Hepatocyte (in vitro differentiated cells): Measurements from ENCODE around the gene STYK1. TPM values are rescaled to one million over a fixed set of nuclear protein-coding genes. Genes with fewer than 3 reads are reported as not detected.
A peak's percentile ranks its signal among the peaks of the same experiment; 100 is the strongest.

Source experiments
- DNase-seq: peaks from one replicate; pipeline ENCODE4 v3.0.0-alpha.2; 2016; ENCODE audit warnings: low spot score
- H2AFZ ChIP-seq: fragments of 200-600 bp; sonication (generic); 2 replicates; pipeline ENCODE4 v1.6.0; 2016; ENCODE audit warnings: antibody characterized with exemption, mild to moderate bottlenecking
- H3K27ac ChIP-seq: fragments of 200-600 bp; sonication (generic); 2 replicates; pipeline ENCODE4 v1.5.1; 2016; ENCODE audit warnings: mild to moderate bottlenecking
- H3K27me3 ChIP-seq: fragments of 200-600 bp; sonication (generic); 2 replicates; pipeline ENCODE4 v1.6.1; 2016
- H3K36me3 ChIP-seq: fragments of 200-600 bp; sonication (generic); replicated peaks from 2 replicates; pipeline ENCODE4 v1.5.1; 2016; ENCODE audit warnings: low read depth; ENCODE audit not compliant: insufficient read depth
- H3K4me1 ChIP-seq: fragments of 200-600 bp; sonication (generic); 2 replicates; pipeline ENCODE4 v1.5.1; 2016; ENCODE audit warnings: mild to moderate bottlenecking, moderate library complexity; ENCODE audit not compliant: insufficient read depth
- H3K4me2 ChIP-seq: fragments of 200-600 bp; sonication (generic); 2 replicates; pipeline ENCODE4 v1.6.0; 2016
- H3K4me3 ChIP-seq: fragments of 200-600 bp; sonication (generic); 2 replicates; pipeline ENCODE4 v1.5.1; 2016; ENCODE audit warnings: mild to moderate bottlenecking
- H3K79me2 ChIP-seq: fragments of 200-600 bp; sonication (generic); 2 replicates; pipeline ENCODE4 v1.6.0; 2017; ENCODE audit warnings: mild to moderate bottlenecking
- H3K9me2 ChIP-seq: fragments of 200-600 bp; sonication (generic); replicated peaks from 2 replicates; pipeline ENCODE4 v1.6.0; 2017; ENCODE audit warnings: mild to moderate bottlenecking; ENCODE audit not compliant: insufficient read depth
- H3K9me3 ChIP-seq: fragments of 200-600 bp; sonication (generic); 2 replicates; pipeline ENCODE4 v1.5.1; 2016; ENCODE audit warnings: low read depth, mild to moderate bottlenecking
- H4K20me1 ChIP-seq: fragments of 200-600 bp; sonication (generic); 2 replicates; pipeline ENCODE4 v1.6.0; 2016; ENCODE audit warnings: mild to moderate bottlenecking; ENCODE audit not compliant: insufficient read depth, poor library complexity, severe bottlenecking
- EZH2 ChIP-seq: fragments of 200-600 bp; sonication (generic); IDR thresholded peaks from 2 replicates; pipeline ENCODE4 v1.6.1; 2016; ENCODE audit warnings: antibody characterized with exemption, mild to moderate bottlenecking, borderline replicate concordance
- EZH2phosphoT487 ChIP-seq: fragments of 200-600 bp; sonication (generic); IDR thresholded peaks from one replicate; pipeline ENCODE4 v1.6.1; 2018; ENCODE audit warnings: antibody characterized with exemption, mild to moderate bottlenecking, low read depth, moderate library complexity; ENCODE audit not compliant: unreplicated experiment, severe bottlenecking
- WGBS: methylation state at CpG from one replicate; pipeline ENCODE4 v1.1.6; 2016; ENCODE audit warnings: low lambda C conversion rate; ENCODE audit errors: missing lambda C conversion rate; 5-methylcytosine and 5-hydroxymethylcytosine counted together
- polyA plus RNA-seq: library from polyadenylated mRNA; unstranded; fragments of >200 nt; fragmentation: Nextera tagmentation; extraction: Ambion mirVana; gene quantifications from 2 replicates; pipeline ENCODE4 v1.2.1, GENCODE V29; 2016
- total RNA-seq: library from RNA; depleted of rRNA; stranded (reverse); fragments of >200 nt; gene quantifications from 2 replicates; pipeline ENCODE4 v1.2.3, GENCODE V29; 2014
- TF ChIP-seq, protein P1 (sequence below): fragments of 200-600 bp; sonication (generic); IDR thresholded peaks from 2 replicates; pipeline ENCODE4 v1.5.1; 2016; ENCODE audit warnings: antibody characterized with exemption, mild to moderate bottlenecking; ENCODE audit not compliant: poor library complexity

STYK1 gene
- total and polyA plus RNA-seq, 2 experiments from 2014 or later = 0.58 to 3.6 TPM

DNA sequence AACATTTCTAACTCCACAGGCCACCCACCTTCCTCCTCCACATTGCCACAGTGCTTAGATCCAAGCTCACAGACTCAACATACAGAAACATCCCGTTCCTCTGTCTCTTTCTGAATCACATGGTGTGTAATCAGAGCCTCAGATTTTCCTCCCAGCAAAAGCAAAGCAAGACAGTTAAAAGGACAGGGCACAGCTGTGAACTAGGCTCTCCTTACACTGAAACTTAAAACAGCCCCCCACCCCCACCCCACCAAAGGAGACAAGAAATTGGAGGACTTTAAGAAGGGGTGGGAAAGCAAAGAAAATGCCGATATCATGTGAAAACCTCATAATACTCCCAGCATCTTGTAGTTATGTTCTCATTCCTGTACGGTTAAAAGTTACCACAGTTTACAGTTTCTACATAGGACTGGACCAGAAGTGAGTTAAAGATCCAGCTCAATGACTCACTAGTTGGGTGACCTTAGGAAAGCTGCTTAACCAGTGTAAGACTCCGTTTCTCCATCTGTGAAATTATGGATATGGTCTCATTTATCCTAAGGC is 44.5 kb upstream of the STYK1 start:
- Histone ChIP-seq H3K4me3 (no peak overlapping the region), H3K4me2 (peak overlapping the region; percentile 88), H4K20me1 (peaks cover 21% of the 10 kb centered on the region), H3K79me2 (peaks cover 71% of the 10 kb centered on the region), H3K4me1 (peaks cover 20% of the 10 kb centered on the region), H3K9me2 (no peaks in the 10 kb centered on the region), H3K9me3 (no peaks in the 10 kb centered on the region), H3K27me3 (no peaks in the 10 kb centered on the region), H3K27ac (peak overlapping the region; percentile 78), H2AFZ (no peak overlapping the region), H3K36me3 (no peaks in the 10 kb centered on the region)
- WGBS = 32% methylated on average over 4 of the region's 4 CpGs
- TF ChIP-seq EZH2 (no peak), EZH2phosphoT487 (no peak)
- TF ChIP-seq, protein P1, sequence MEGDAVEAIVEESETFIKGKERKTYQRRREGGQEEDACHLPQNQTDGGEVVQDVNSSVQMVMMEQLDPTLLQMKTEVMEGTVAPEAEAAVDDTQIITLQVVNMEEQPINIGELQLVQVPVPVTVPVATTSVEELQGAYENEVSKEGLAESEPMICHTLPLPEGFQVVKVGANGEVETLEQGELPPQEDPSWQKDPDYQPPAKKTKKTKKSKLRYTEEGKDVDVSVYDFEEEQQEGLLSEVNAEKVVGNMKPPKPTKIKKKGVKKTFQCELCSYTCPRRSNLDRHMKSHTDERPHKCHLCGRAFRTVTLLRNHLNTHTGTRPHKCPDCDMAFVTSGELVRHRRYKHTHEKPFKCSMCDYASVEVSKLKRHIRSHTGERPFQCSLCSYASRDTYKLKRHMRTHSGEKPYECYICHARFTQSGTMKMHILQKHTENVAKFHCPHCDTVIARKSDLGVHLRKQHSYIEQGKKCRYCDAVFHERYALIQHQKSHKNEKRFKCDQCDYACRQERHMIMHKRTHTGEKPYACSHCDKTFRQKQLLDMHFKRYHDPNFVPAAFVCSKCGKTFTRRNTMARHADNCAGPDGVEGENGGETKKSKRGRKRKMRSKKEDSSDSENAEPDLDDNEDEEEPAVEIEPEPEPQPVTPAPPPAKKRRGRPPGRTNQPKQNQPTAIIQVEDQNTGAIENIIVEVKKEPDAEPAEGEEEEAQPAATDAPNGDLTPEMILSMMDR = no peak
- DNase-seq = peak; percentile 23

DNA sequence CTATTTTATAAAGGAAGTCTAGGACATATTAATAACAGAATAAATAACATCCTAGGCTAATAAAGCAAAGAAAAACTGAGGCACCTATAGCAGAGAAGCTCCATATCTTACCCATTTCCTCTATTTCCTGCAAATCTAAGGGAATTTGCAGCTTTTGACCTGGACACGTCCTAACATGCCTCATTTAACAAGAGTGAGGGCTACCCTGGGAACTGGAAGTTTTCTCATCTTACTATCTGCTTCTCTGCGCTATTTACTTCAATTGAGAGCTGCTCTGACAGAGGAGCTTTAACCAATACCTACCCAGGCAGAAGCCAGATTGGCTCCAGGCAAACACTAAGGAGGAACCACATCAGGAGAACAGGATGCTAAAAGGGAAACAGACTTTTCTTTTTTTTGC is 43.6 kb upstream of the STYK1 start:
- H3K9me3 ChIP-seq = no peaks in the 10 kb centered on the region
- H2AFZ ChIP-seq = no peak overlapping the region
- peak overlapping the region; percentile 88 for H3K4me2 ChIP-seq
- 25% methylated on average over 2 of the region's 2 CpGs for WGBS
- no peaks in the 10 kb centered on the region for H3K36me3 ChIP-seq
- peak overlapping the region; percentile 78 for H3K27ac ChIP-seq
- peaks cover 20% of the 10 kb centered on the region for H3K4me1 ChIP-seq
- H4K20me1 ChIP-seq = peaks cover 21% of the 10 kb centered on the region
- no peaks in the 10 kb centered on the region for H3K27me3 ChIP-seq
- H3K79me2 ChIP-seq = peaks cover 73% of the 10 kb centered on the region
- H3K4me3 ChIP-seq = no peak overlapping the region
- no peak for DNase-seq
- no peaks in the 10 kb centered on the region for H3K9me2 ChIP-seq
- TF ChIP-seq, protein P1 = no peak
- no peak for TF ChIP-seq EZH2
- TF ChIP-seq EZH2phosphoT487 = no peak

DNA sequence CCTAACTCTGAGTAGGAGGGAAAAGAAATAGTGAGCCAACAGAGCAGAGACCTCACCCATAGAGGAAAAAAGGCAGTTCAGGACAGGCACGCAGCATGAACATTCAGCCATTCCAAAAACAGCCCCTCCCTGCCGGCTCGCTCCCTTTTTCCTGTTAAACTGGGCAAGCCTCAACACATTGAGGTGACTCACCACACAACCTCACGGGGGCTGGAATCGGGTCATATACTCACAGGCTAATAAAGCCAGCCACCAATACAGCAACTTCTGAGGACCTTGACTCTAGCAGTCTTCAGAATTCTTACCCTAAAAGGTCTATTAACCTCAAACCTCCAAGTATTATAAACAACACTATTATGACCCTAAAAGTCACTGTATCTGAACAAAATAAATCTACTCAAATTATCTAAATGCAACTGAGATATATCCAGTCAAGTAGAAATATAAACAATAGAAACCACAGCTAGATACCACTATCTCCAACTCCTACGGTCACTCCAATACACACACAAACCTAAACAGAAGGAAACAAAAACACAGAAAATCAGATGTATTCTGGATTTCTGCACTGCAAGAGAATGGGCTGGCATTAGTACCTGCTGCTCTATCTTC is 43.0 kb upstream of the STYK1 start:
- Histone ChIP-seq H3K9me2 (no peaks in the 10 kb centered on the region), H3K4me1 (peaks cover 20% of the 10 kb centered on the region), H3K9me3 (no peaks in the 10 kb centered on the region), H3K4me2 (peak overlapping the region; percentile 88), H3K79me2 (peaks cover 73% of the 10 kb centered on the region), H3K4me3 (no peak overlapping the region), H3K27me3 (no peaks in the 10 kb centered on the region), H4K20me1 (peaks cover 21% of the 10 kb centered on the region), H2AFZ (no peak overlapping the region), H3K27ac (peak overlapping the region; percentile 78), H3K36me3 (no peaks in the 10 kb centered on the region)
- TF ChIP-seq EZH2 (no peak), EZH2phosphoT487 (no peak)
- TF ChIP-seq, protein P1 = no peak
- peak; percentile 74 for DNase-seq
- 24% methylated on average over 6 of the region's 6 CpGs for WGBS
